T-helper 2 cell (primary cell): ENCODE measurements around the gene AMACR.
A peak's percentile ranks its signal among the peaks of the same experiment; 100 is the strongest.
"Not testable (repeated sequence)": the region's sequence is repeated elsewhere in the genome, so short reads cannot be mapped to it uniquely, and the experiment has no call there.

Source experiments
- DNase-seq, 5 experiments: peaks; one replicate each; pipeline versions ENCODE4 v3.0.0 to v3.0.0-alpha.2; 2012 to 2022

The AMACR gene

GRCh38 chr5:34035756-34036155, 27.9 kb upstream of the AMACR start:
- no peak for DNase-seq

GRCh38 chr5:34034534-34035327, 26.9 kb upstream of the AMACR start:
- no peak for DNase-seq

- DNase-seq: no peak
Observed at GRCh38 chr5:34031966-34032365, 24.1 kb upstream of the AMACR start.

GRCh38 chr5:34031117-34031516, 23.3 kb upstream of the AMACR start:
- DNase-seq: no peak

GRCh38 chr5:34030585-34030984, 22.7 kb upstream of the AMACR start:
- not testable (repeated sequence) for DNase-seq

- no peak for DNase-seq
Observed at GRCh38 chr5:34030048-34030447, 22.2 kb upstream of the AMACR start.

- DNase-seq: no peak
Observed at GRCh38 chr5:34028349-34028748, 20.5 kb upstream of the AMACR start.

GRCh38 chr5:34026089-34026761, 18.4 kb upstream of the AMACR start:
- no peak for DNase-seq

GRCh38 chr5:34022121-34022705, 14.4 kb upstream of the AMACR start:
- peak in 1 of 5 experiments; percentile 93 for DNase-seq

- no peak for DNase-seq
Observed at GRCh38 chr5:34021334-34021733, 13.5 kb upstream of the AMACR start.

- DNase-seq: no peak
Observed at GRCh38 chr5:34020726-34021125, 12.9 kb upstream of the AMACR start.

GRCh38 chr5:34017254-34017653, 9.4 kb upstream of the AMACR start:
- DNase-seq: no peak

- no peak for DNase-seq
Observed at GRCh38 chr5:34016750-34017149, 8.9 kb upstream of the AMACR start.

GRCh38 chr5:34016222-34016621, 8.4 kb upstream of the AMACR start:
- no peak for DNase-seq

GRCh38 chr5:34015120-34015822, 7.4 kb upstream of the AMACR start:
- peak in 1 of 5 experiments; percentile 8 for DNase-seq

GRCh38 chr5:34014626-34015025, 6.8 kb upstream of the AMACR start:
- no peak for DNase-seq

- no peak for DNase-seq
Observed at GRCh38 chr5:34013547-34013946, 5.7 kb upstream of the AMACR start.

- no peak for DNase-seq
Observed at GRCh38 chr5:34012791-34013190, 4.9 kb upstream of the AMACR start.

GRCh38 chr5:34011536-34011935, 3.7 kb upstream of the AMACR start:
- DNase-seq: no peak

GRCh38 chr5:34010146-34010545, 2.3 kb upstream of the AMACR start:
- not testable (repeated sequence) for DNase-seq

GRCh38 chr5:34009610-34010009, 1.8 kb upstream of the AMACR start:
- no peak for DNase-seq

GRCh38 chr5:34008802-34009201, 952 bp upstream of the AMACR start:
- DNase-seq: peak in 1 of 5 experiments; percentile 31

GRCh38 chr5:34007201-34007620, 639 bp downstream of the AMACR start:
- DNase-seq: no peak
